DMS79 treated with DMSO at 0.1 percent for 48 hours (cell line): Measurements from ENCODE around the gene CACHD1.

Experiments
- DNase-seq: peaks from one replicate; lab custom pipeline; 2025; lab: John Stamatoyannopoulos, UW

The CACHD1 gene

DNA sequence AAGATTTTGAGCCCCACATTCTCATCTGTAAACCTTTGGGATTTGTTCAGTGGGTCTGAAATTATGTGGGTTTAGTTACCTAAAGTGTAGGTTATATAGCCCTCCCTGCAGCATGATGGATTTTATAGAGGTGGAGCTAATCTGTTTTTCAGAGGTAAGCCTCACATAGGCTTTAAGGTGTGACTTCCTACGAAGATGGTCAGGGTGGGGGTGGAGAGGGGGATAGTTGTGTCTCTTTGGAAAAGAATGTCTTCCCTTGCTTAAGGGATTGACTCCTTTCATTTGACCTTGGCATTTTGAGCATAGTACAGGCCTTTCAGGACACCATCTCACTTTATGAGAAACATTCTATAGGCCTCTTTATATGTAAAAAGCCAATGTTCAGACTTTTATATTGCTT, 3.4 kb downstream of the CACHD1 start:
- no peak for DNase-seq

- no peak for DNase-seq
These were observed 4.2 kb downstream of the CACHD1 start for GRCh38 chr1:64474133-64474532.

DNA sequence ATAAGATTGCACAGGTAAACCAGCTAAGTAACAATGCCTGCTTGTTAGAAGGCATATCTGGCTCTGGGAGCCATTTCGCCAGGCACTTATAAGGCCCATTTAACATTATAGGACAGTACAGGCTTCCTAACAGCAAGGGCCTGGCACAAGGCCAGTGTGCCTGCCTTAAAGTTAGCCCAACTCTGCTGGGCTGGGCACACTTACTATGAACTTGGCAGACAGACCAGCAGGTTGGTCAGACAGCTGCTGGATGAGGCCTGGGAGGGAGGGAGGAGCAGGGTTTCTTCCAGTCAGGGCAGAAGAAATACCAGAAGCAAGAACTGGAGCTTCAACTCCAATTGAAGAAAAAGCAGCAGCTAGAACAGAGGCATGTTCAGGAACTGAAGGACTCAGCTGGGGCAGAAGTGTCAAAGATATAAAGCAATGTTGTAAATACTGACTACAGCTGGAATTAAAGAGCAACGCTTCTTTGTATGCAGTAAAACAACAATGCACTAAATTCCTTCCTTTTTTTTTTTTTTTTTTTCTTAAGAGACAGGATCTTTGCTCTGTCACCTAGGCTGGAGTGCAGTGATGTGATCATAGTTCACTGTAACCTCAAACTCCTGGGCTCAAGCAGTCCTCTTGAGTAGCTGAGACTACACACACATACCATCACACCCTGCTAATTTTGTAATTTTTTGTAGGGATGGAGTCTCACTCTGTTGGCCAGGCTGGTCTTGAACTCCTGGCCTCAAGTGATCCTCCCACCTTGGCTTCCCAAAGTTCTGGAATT, 4.9 kb downstream of the CACHD1 start:
- DNase-seq: peak; percentile 28

- DNase-seq: no peak
These were observed 6.5 kb downstream of the CACHD1 start for GRCh38 chr1:64476251-64476952.

GRCh38 chr1:64478594-64479470, 8.9 kb downstream of the CACHD1 start:
- no peak for DNase-seq

DNA sequence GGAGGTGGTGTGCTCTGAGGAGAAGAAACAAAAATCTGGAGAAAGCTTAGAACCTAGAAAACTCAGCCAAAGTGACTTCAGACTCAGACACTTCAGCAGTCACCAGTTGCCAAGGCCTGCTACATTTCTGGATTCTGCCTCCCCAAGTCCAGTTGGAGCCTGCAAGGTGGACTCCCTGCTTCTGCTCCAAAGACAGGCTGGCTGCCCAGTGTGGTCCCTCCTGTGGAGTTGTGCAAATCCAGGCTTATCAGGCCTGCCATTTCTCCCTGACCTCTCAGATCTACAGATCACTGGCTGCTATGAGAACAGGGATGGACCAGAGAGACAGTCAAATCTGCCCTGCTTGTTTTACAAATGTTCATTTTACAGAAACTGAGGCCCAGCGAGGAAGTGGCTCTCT, 9.9 kb downstream of the CACHD1 start:
- DNase-seq: no peak

GRCh38 chr1:64480999-64481772, 11.3 kb downstream of the CACHD1 start:
- no peak for DNase-seq

DNA sequence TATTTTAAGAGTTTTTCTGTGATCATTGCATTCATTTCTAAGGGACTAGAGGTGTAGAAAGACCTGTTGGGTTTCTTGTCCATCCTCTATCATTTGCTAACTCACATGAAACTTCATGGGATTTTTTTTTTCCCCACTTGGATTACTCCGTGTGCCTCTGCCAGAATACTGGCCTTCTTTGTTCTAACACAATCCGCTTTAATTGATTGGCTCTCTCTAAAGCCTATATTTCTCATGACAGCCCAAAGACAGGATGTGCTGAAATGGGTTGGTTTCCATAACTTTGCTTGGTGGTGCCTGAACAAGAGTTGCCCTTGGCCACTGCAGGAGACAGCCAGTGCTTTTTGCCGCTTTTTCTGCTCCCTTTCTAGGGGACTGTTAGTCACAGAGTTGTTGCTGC, 12.2 kb downstream of the CACHD1 start:
- DNase-seq: no peak

DNA sequence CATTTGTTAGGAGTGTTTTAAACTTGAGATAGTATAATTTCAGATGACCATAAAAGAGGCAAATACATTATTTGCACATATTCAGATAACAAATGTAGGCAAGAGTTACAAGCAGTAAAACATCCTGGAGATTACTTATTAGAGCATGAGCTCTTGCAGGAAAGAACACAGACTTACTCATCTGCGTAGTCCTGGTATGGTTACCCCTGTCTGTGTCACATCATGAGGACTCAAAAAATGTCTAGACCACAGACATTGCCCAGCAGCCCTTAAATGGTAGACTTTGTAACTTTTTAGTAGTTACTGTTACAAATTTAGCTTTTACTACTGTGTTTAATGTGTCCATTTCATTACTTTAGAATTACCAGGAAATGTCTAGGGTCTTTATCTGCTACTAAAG, 12.8 kb downstream of the CACHD1 start:
- DNase-seq: no peak

GRCh38 chr1:64483731-64484414, 13.9 kb downstream of the CACHD1 start:
- no peak for DNase-seq

- DNase-seq: no peak
These were observed 14.7 kb downstream of the CACHD1 start for GRCh38 chr1:64484651-64485050.

DNA sequence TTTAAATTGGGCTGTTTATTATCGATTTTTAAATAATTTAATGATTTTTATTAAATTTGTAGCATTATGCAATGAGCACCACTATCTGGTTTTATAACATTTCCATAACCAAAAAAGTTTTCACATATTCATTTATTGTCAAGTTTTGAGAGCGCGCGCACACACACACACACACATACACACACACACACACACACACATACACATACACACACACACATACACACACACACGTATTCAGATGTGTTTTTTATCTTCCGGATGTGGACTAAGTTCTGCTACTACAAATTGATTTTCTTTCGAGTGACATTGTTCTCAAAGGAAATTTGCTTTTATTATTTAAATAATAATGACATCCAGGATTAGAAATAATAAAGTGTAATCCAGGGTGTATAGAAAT, 16.3 kb downstream of the CACHD1 start:
- no peak for DNase-seq

- no peak for DNase-seq
These were observed 17.1 kb downstream of the CACHD1 start for GRCh38 chr1:64487061-64487460.

DNA sequence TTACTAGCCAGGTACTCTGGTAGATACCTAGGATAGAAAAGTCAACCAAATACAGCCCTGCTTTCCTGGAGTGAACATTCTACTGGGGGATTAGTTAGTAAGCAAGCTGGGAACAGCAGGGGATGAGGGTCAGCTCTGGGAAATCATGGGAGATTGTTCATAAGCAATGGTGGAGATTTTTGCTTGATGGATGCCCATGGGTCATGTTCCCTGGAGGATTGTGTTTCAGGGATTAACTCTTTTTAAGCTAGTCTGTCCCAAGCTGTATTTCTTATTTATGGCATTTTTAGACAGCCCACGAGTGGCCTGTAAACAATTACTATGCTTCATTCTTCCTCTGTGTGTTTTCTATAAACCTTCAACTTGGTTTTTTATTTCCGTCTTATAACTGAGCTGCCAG, 18.9 kb downstream of the CACHD1 start:
- DNase-seq: no peak

- DNase-seq: no peak
These were observed 19.8 kb downstream of the CACHD1 start for GRCh38 chr1:64489707-64490106.

- DNase-seq: no peak
These were observed 20.4 kb downstream of the CACHD1 start for GRCh38 chr1:64490213-64490818.

DNA sequence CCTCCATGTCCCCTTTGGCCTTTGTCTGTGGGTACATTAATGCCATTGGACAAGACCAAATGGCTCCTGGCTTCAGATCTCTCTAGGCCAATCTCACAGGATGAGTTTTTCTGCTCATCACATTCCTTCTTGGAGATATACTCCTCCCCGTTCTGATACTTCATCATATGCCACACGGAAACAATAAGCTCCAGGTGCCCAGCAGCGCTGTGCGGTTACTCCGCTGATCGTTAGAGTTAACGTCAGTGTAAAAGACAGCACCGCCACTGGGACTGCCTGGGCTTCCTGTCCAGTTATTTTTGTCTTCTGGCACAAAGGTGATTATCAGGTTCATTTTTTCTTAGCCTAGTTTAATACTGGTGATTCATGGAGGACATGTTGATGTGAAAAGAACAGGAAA, 22.5 kb downstream of the CACHD1 start:
- DNase-seq: no peak

DNA sequence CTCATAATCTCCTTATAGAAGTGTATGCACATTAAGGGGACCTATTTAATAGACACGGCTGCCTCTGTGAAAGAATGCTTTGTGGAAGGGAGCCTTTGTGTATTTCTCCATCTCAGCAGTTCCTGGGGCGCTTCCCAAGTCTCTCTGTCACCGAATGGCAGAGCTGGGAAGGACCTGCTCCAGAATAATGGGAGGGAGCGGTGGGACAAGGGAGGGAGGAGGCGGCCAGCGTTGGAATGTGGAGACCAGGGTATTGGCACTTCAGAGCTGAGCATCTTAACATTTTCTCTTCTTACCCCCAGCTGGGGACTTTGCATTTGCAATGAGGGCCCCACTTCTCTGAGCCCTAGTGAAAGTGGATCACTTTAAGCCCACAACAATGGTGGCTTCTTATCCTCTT, 23.9 kb downstream of the CACHD1 start:
- DNase-seq: no peak

GRCh38 chr1:64494659-64495058, 24.7 kb downstream of the CACHD1 start:
- DNase-seq: no peak

DNA sequence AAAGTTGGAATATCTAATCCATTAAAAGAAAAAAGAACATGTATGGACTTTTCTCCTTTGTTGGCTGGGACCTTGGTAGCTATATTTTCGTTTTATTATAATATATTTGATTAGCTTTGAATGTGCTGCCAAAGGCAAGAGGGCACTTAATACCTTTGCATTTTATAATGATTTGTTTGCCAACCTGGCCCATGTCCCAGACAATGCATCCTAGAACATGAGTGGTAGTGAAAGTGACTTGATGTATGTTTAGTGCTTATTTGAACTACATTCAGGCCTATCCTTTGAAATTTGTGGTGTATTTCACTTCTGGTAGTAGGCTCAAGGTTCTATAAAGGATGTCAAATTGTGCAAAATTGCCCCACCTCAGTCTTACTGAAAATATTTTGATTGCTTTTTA, 25.9 kb downstream of the CACHD1 start:
- DNase-seq: peak; percentile 22

GRCh38 chr1:64496606-64497005, 26.7 kb downstream of the CACHD1 start:
- no peak for DNase-seq
